IMR-90 (cell line): ENCODE results near the gene PSAPL1. TPM values are rescaled to one million over a fixed set of nuclear protein-coding genes. Genes with fewer than 3 reads are reported as not detected.

Experiments
- ATAC-seq: fragments of 200-7000 bp; cut with Tn5 transposase; 2 replicates; pipeline ENCODE4 v1.9.1; 2020; ENCODE audit warnings: low read depth, mild to moderate bottlenecking, moderate library complexity
- BruUV-seq: library from RNA; stranded (reverse); fragments of 400-500 nt; replicated peaks from 2 replicates; lab custom pipeline; 2021; lab: Mats Ljungman, UMichigan
- CTCF ChIA-PET: fragments of 300-600 bp; formaldehyde crosslinking; extraction: SDS; loops from one replicate; lab custom pipeline; 2021; ENCODE audit warnings: antibody characterized with exemption; lab: Yijun Ruan, JAX
- POLR2A ChIA-PET: fragments of 300-600 bp; sonication (Branson Sonifier 250); formaldehyde crosslinking; loops from one replicate; lab custom pipeline; 2022; ENCODE audit warnings: antibody characterized with exemption; ENCODE audit not compliant: unreplicated experiment; lab: Charles Lee
- DNase-seq: peaks from one replicate; pipeline ENCODE4 v3.0.0; 2013
- H2AFZ ChIP-seq: replicated peaks from 2 replicates; pipeline ENCODE3; 2013; ENCODE audit warnings: low read length, mild to moderate bottlenecking; ENCODE audit not compliant: poor library complexity
- H2AK5ac ChIP-seq: 2 replicates; pipeline ENCODE4 v1.6.1; 2013; ENCODE audit warnings: low read depth, low read length, inconsistent platforms
- H2AK9ac ChIP-seq: replicated peaks from 2 replicates; pipeline ENCODE3; 2013; ENCODE audit warnings: mild to moderate bottlenecking, low read depth, low read length, moderate library complexity; ENCODE audit not compliant: poor library complexity
- H2BK120ac ChIP-seq: 2 replicates; pipeline ENCODE4 v1.6.1; 2013; ENCODE audit warnings: low read depth, low read length, inconsistent platforms
- H2BK15ac ChIP-seq: 3 replicates; pipeline ENCODE4 v1.6.1; 2013; ENCODE audit warnings: low read depth, low read length, inconsistent platforms
- H2BK20ac ChIP-seq: 2 replicates; pipeline ENCODE4 v1.6.1; 2013; ENCODE audit warnings: low read depth, mild to moderate bottlenecking, inconsistent platforms, low read length, moderate library complexity
- H2BK5ac ChIP-seq: 2 replicates; pipeline ENCODE4 v1.6.1; 2013; ENCODE audit warnings: mild to moderate bottlenecking, low read depth, low read length, inconsistent platforms; ENCODE audit not compliant: poor library complexity, severe bottlenecking
- H3K14ac ChIP-seq: replicated peaks from 2 replicates; pipeline ENCODE4 v1.6.1; 2013; ENCODE audit warnings: low read depth, low read length, inconsistent platforms
- H3K18ac ChIP-seq: 2 replicates; pipeline ENCODE4 v1.6.1; 2013; ENCODE audit warnings: low read depth, low read length, control low read depth
- H3K23ac ChIP-seq: 2 replicates; pipeline ENCODE4 v1.6.1; 2013; ENCODE audit warnings: low read depth, low read length, inconsistent platforms
- H3K27ac ChIP-seq: 2 replicates; pipeline ENCODE4 v1.5.1; 2013; ENCODE audit warnings: mild to moderate bottlenecking, control low read depth, low read length; ENCODE audit not compliant: insufficient read depth
- H3K27me3 ChIP-seq: 2 replicates; pipeline ENCODE4 v1.6.1; 2013; ENCODE audit warnings: low read length; ENCODE audit not compliant: control insufficient read depth, insufficient read depth
- H3K36me3 ChIP-seq: 2 replicates; pipeline ENCODE4 v1.6.1; 2013; ENCODE audit warnings: low read length, mixed read lengths; ENCODE audit not compliant: control insufficient read depth, insufficient read depth
- H3K4ac ChIP-seq: 2 replicates; pipeline ENCODE4 v1.6.1; 2013; ENCODE audit warnings: low read depth, low read length, inconsistent platforms
- H3K4me1 ChIP-seq: 2 replicates; pipeline ENCODE4 v1.6.1; 2013; ENCODE audit warnings: low read length, mixed read lengths; ENCODE audit not compliant: control insufficient read depth, insufficient read depth
- H3K4me2 ChIP-seq: 2 replicates; pipeline ENCODE4 v1.6.1; 2013; ENCODE audit warnings: low read depth, mild to moderate bottlenecking, control low read depth, low read length, moderate library complexity
- H3K4me3 ChIP-seq: 2 replicates; pipeline ENCODE4 v1.5.1; 2013; ENCODE audit warnings: low read depth, mild to moderate bottlenecking, control low read depth, low read length, moderate library complexity; ENCODE audit not compliant: insufficient read depth
- H3K56ac ChIP-seq: 2 replicates; pipeline ENCODE4 v1.6.1; 2013; ENCODE audit warnings: low read length, inconsistent platforms; ENCODE audit not compliant: insufficient read depth; ENCODE audit errors: extremely low read depth
- H3K79me1 ChIP-seq, 2 experiments: 2 replicates each; pipeline ENCODE4 v1.6.1; 2013; ENCODE audit warnings: low read length in 2 of 2, inconsistent platforms in 1 of 2, low read depth in 1 of 2
- H3K9ac ChIP-seq: 2 replicates; pipeline ENCODE4 v1.6.1; 2013; ENCODE audit warnings: low read depth, low read length, control low read depth
- H3K9me1 ChIP-seq: 2 replicates; pipeline ENCODE4 v1.6.1; 2013; ENCODE audit warnings: low read length, inconsistent platforms; ENCODE audit not compliant: insufficient read depth
- H3K9me3 ChIP-seq: 2 replicates; pipeline ENCODE4 v1.6.1; 2013; ENCODE audit warnings: low read length; ENCODE audit not compliant: control insufficient read depth, insufficient read depth
- H4K20me1 ChIP-seq: 2 replicates; pipeline ENCODE4 v1.6.1; 2013; ENCODE audit warnings: low read length, inconsistent platforms; ENCODE audit not compliant: insufficient read depth
- H4K5ac ChIP-seq: 2 replicates; pipeline ENCODE4 v1.6.1; 2013; ENCODE audit warnings: mild to moderate bottlenecking, low read depth, low read length, control low read depth
- H4K8ac ChIP-seq, 2 experiments: 2 replicates each; pipeline ENCODE4 v1.6.1; 2013; ENCODE audit warnings: low read depth in 2 of 2, low read length in 2 of 2, control low read depth in 1 of 2, inconsistent platforms in 1 of 2
- H4K91ac ChIP-seq: 2 replicates; pipeline ENCODE4 v1.6.1; 2013; ENCODE audit warnings: low read depth, low read length, inconsistent platforms; ENCODE audit not compliant: insufficient read depth
- BHLHE40 ChIP-seq: fragments of 150-350 bp; IDR thresholded peaks from 2 replicates; pipeline ENCODE4 v1.6.1; 2016; ENCODE audit warnings: mild to moderate bottlenecking, low read depth, low read length
- CHD1 ChIP-seq: IDR thresholded peaks from 2 replicates; pipeline ENCODE4 v1.6.1; 2012; ENCODE audit warnings: low read depth, low read length, improper control_type of control experiment
- ELK1 ChIP-seq: fragments of 150-350 bp; IDR thresholded peaks from 2 replicates; pipeline ENCODE4 v1.6.1; 2016; ENCODE audit warnings: low read depth, mild to moderate bottlenecking, low read length, moderate library complexity, borderline replicate concordance
- FOS ChIP-seq: fragments of 150-350 bp; IDR thresholded peaks from 2 replicates; pipeline ENCODE4 v1.6.1; 2016; ENCODE audit warnings: low read depth, low read length
- MAFK ChIP-seq: IDR thresholded peaks from 2 replicates; pipeline ENCODE4 v1.6.1; 2012; ENCODE audit warnings: low read depth, low read length, improper control_type of control experiment
- MAZ ChIP-seq: IDR thresholded peaks from 2 replicates; pipeline ENCODE4 v1.6.1; 2012; ENCODE audit warnings: low read depth, mild to moderate bottlenecking, low read length, improper control_type of control experiment, moderate library complexity, borderline replicate concordance
- MXI1 ChIP-seq: IDR thresholded peaks from 2 replicates; pipeline ENCODE4 v1.6.1; 2012; ENCODE audit warnings: low read depth, mild to moderate bottlenecking, low read length, moderate library complexity, borderline replicate concordance
- NFE2L2 ChIP-seq: fragments of 150-350 bp; IDR thresholded peaks from 2 replicates; pipeline ENCODE4 v1.6.1; 2016; ENCODE audit warnings: low read depth, mild to moderate bottlenecking, low read length
- POLR2A ChIP-seq: IDR thresholded peaks from 2 replicates; pipeline ENCODE4 v1.6.1; 2012; ENCODE audit warnings: mild to moderate bottlenecking, low read depth, low read length
- RAD21 ChIP-seq: IDR thresholded peaks from 2 replicates; pipeline ENCODE4 v1.6.1; 2012; ENCODE audit warnings: low read length, improper control_type of control experiment
- RCOR1 ChIP-seq: IDR thresholded peaks from 2 replicates; pipeline ENCODE4 v1.6.1; 2012; ENCODE audit warnings: mild to moderate bottlenecking, low read length, improper control_type of control experiment; ENCODE audit not compliant: insufficient replicate concordance
- RFX5 ChIP-seq: IDR thresholded peaks from 2 replicates; pipeline ENCODE4 v1.8.0; 2012; ENCODE audit warnings: low read depth, mild to moderate bottlenecking, low read length, moderate library complexity
- SMC3 ChIP-seq: fragments of 150-350 bp; IDR thresholded peaks from 2 replicates; pipeline ENCODE4 v1.6.1; 2016; ENCODE audit warnings: low read depth, mild to moderate bottlenecking, antibody characterized with exemption, low read length, moderate library complexity
- USF2 ChIP-seq: fragments of 150-350 bp; IDR thresholded peaks from 2 replicates; pipeline ENCODE4 v1.6.1; 2017; ENCODE audit warnings: mild to moderate bottlenecking, antibody characterized with exemption, low read length, low read depth
- WGBS, 2 experiments: methylation state at CpG; one replicate each; pipeline versions ENCODE4 v1.1.5 to v1.1.7; 2013; ENCODE audit warnings: missing lambda C conversion rate in 2 of 2; ENCODE audit not compliant: insufficient read length in 1 of 2; ENCODE audit errors: extremely low coverage in 2 of 2; 5-methylcytosine and 5-hydroxymethylcytosine counted together
- dilution Hi-C: fragments of 300-500 bp; cut with HindIII; formaldehyde crosslinking; loops from one replicate; pipeline ENCODE4 v1.14.3; 2018; ENCODE audit warnings: low sequenced_read_pairs; ENCODE audit not compliant: unreplicated experiment
- in situ Hi-C: fragments of 300-500 bp; cut with MboI; formaldehyde crosslinking; loops from 3 replicates; pipeline ENCODE4 v1.14.3; 2019; ENCODE audit warnings: low sequenced_read_pairs, inconsistent platforms, mixed read lengths
- intact Hi-C: fragments of 100-400 bp; cut with micrococcal nuclease; formaldehyde crosslinking; loops from 2 replicates; pipeline ENCODE4 v1.10.0; 2022
- polyA plus RNA-seq, 3 experiments: library from polyadenylated mRNA; depleted of rRNA; stranded (reverse); fragments of >200 nt; gene quantifications; 2 replicates each; pipeline ENCODE4 v1.2.3, GENCODE V29; 2012; ENCODE audit warnings: low replicate concordance in 1 of 3
- total RNA-seq: library from RNA; depleted of rRNA; stranded (reverse); fragments of >200 nt; gene quantifications from 2 replicates; pipeline ENCODE4 v1.2.3, GENCODE V29; 2012
- TF ChIP-seq, protein P1 (sequence below): conservative IDR thresholded peaks from 2 replicates; pipeline ENCODE4 v1.5.1; 2012; ENCODE audit warnings: mild to moderate bottlenecking, low read depth, low read length, improper control_type of control experiment

The PSAPL1 gene
- total and polyA plus RNA-seq, 2 of the 4 experiments (the other 2 are of a cell fraction), result not detected

GRCh38 chr4:7451800-7452199, 17.1 kb upstream of the PSAPL1 start:
- Histone ChIP-seq H3K56ac (no peak overlapping the region), H3K27me3 (peaks cover 10% of the 10 kb centered on the region), H3K4me1 (no peaks in the 10 kb centered on the region), H3K79me1 (no peaks in the 10 kb centered on the region), H3K4me3 (no peak overlapping the region), H3K9ac (no peak overlapping the region), H2AFZ (no peak overlapping the region), H3K9me1 (no peaks in the 10 kb centered on the region), H3K23ac (no peak overlapping the region), H2AK5ac (no peak overlapping the region), H4K91ac (no peak overlapping the region), H4K20me1 (no peaks in the 10 kb centered on the region), H3K36me3 (no peaks in the 10 kb centered on the region), H3K14ac (no peak overlapping the region), H4K8ac (no peak overlapping the region), H3K4me2 (no peak overlapping the region), H2AK9ac (no peak overlapping the region), H2BK120ac (no peak overlapping the region), H2BK20ac (no peak overlapping the region), H3K9me3 (no peaks in the 10 kb centered on the region), H3K18ac (no peak overlapping the region), H3K27ac (no peak overlapping the region), H2BK5ac (no peak overlapping the region), H3K4ac (no peak overlapping the region), H4K5ac (no peak overlapping the region), H2BK15ac (no peak overlapping the region)
- DNase-seq (no peak), ATAC-seq (no peak)
- BruUV-seq, result no TSS peak
- ChIA-PET POLR2A (no interaction called here), CTCF (no interaction called here)
- TF ChIP-seq NFE2L2 (no peak), ELK1 (no peak), POLR2A (no peak), CHD1 (no peak), RCOR1 (no peak), MXI1 (no peak), MAZ (no peak), RFX5 (no peak), MAFK (no peak), BHLHE40 (no peak), USF2 (no peak), SMC3 (no peak), FOS (no peak), RAD21 (no peak)
- TF ChIP-seq, protein P1, sequence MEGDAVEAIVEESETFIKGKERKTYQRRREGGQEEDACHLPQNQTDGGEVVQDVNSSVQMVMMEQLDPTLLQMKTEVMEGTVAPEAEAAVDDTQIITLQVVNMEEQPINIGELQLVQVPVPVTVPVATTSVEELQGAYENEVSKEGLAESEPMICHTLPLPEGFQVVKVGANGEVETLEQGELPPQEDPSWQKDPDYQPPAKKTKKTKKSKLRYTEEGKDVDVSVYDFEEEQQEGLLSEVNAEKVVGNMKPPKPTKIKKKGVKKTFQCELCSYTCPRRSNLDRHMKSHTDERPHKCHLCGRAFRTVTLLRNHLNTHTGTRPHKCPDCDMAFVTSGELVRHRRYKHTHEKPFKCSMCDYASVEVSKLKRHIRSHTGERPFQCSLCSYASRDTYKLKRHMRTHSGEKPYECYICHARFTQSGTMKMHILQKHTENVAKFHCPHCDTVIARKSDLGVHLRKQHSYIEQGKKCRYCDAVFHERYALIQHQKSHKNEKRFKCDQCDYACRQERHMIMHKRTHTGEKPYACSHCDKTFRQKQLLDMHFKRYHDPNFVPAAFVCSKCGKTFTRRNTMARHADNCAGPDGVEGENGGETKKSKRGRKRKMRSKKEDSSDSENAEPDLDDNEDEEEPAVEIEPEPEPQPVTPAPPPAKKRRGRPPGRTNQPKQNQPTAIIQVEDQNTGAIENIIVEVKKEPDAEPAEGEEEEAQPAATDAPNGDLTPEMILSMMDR, result no peak
- in situ Hi-C loops, result no loop called here
- intact Hi-C loops, result no loop called here
- WGBS, 2 experiments, result 83% methylated on average over 3 of the region's 6 CpGs; no CpG with 5 or more reads in 1 of the 2 experiments
- dilution Hi-C loops, result no loop called here
